ENCODE measurements around the gene NR1I2.

The NR1I2 gene

DNA sequence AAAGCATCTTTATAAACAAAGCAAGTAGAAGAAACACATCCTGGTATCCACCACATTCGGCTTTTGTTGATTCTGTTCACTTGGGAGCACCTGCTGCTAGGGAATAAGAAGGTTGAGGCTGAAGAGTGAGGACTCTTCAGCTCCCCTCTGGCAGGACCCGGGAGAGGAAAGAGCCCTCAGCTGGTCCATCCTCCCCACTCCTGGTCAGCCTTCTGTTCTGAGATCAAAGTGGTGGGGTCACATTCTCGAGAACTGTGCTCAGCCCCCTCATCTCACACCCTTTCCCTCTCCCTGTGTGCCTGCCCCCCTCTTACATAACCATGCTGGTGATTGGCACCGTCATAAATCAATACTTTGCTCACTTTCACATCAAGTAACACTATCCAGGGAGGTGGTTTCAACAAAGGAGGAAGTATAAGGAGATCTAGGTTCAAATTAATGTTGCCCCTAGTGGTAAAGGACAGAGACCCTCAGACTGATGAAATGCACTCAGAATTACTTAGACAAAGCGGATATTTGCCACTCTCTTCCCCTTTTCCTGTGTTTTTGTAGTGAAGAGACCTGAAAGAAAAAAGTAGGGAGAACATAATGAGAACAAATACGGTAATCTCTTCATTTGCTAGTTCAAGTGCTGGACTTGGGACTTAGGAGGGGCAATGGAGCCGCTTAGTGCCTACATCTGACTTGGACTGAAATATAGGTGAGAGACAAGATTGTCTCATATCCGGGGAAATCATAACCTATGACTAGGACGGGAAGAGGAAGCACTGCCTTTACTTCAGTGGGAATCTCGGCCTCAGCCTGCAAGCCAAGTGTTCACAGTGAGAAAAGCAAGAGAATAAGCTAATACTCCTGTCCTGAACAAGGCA lies at the start of gene NR1I2:
Gene NR1I2, plus strand, starts transcription at position 772 of the 869 bp plus-strand sequence.
- DNase-seq (ENCODE audit: low read depth, low spot score), result no peak

DNA sequence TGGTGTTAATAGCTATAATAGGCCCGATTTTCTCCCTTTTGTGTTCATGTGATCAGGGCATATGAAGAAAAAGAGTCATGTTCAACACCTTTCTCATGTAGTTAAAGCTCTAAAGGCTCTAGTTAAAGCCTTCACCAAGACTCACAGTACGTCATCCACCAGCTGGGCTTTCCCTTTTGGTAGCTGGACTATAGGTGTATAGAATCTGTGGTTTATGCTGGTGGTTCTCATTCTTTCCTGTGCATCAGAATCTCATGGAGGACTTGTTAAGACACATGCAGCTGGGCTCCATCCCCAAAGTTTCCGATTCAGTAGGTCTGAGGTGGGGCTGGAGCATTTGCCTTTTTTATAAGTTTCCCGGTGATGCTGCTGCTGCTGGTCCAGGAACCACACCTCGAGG lies 48.1 kb upstream of the NR1I2 start:
- DNase-seq (ENCODE audit: low read depth, low spot score), result no peak

GRCh38 chr3:119738741-119739140 lies 43.2 kb upstream of the NR1I2 start:
- DNase-seq (ENCODE audit: low read depth, low spot score), result no peak

GRCh38 chr3:119741657-119742590 lies 40.0 kb upstream of the NR1I2 start:
- no peak for DNase-seq (ENCODE audit: low read depth, low spot score)

- no peak for DNase-seq (ENCODE audit: low read depth, low spot score)
Measured at GRCh38 chr3:119743921-119744320, 38.0 kb upstream of the NR1I2 start.

GRCh38 chr3:119745942-119746341 lies 36.0 kb upstream of the NR1I2 start:
- DNase-seq (ENCODE audit: low read depth, low spot score), result no peak

- DNase-seq (ENCODE audit: low read depth, low spot score), result no peak
Measured at GRCh38 chr3:119746423-119746822, 35.5 kb upstream of the NR1I2 start.

GRCh38 chr3:119747357-119747756 lies 34.5 kb upstream of the NR1I2 start:
- DNase-seq (ENCODE audit: low read depth, low spot score), result no peak

- DNase-seq (ENCODE audit: low read depth, low spot score), result no peak
Measured at GRCh38 chr3:119748991-119749390, 32.9 kb upstream of the NR1I2 start.

DNA sequence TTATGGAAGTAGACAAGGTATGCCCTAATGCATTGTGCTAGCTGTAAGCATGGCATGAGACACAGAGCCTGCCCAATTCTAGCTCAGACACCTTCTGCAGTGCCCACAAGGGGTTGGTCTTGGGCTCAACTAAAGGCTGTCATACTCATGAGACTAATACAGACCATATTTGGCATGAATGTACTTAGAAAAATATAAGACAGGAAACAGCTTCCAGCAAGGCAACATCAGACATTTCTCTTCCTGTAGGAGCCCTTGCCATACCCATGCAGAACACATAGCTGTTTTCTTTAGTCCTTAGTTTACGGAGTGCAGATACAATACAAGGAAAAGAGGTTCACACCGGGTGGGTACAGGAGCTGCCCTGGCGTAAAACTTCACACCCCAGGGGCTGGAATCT lies 30.5 kb upstream of the NR1I2 start:
- no peak for DNase-seq (ENCODE audit: low read depth, low spot score)

DNA sequence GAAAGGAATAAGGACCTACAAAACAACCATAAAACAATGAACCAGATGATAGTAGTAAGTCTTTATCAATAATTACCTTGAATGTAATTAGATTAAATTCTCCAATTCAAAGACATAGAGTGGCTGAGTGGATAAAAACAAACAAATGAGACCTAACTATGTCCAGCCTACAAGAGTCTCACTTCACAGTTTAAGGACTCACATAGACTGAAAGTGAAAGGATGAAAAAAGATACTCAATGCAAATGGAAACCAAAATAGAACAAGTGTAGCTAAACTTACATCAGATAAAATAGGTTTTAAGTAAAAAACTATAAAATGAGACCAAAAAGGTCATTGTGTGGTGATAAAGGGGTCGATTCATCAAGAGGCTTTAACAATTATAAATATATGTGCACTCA lies 21.9 kb upstream of the NR1I2 start:
- DNase-seq (ENCODE audit: low read depth, low spot score), result no peak

DNA sequence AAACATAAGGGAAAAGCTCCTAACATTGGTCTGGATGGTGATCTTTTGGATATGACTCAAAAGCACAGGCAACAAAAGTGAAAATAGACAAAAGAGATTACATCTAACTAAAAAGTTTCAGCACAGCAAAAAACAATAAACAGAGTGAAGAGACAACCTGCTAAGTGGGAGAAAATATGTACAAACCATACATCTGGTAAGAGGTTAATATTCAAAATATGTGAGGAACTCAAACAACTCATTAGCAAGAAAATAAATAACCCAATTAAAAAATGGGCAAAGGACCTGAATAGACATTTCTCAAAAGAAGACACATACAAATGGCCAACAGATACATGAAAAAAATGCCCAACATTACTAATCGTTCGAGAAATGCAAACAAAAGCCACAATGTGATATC lies 19.0 kb upstream of the NR1I2 start:
- DNase-seq (ENCODE audit: low read depth, low spot score), result no peak

- no peak for DNase-seq (ENCODE audit: low read depth, low spot score)
Measured at GRCh38 chr3:119763466-119763865, 18.4 kb upstream of the NR1I2 start.

- no peak for DNase-seq (ENCODE audit: low read depth, low spot score)
Measured at GRCh38 chr3:119765239-119765638, 16.7 kb upstream of the NR1I2 start.

GRCh38 chr3:119767936-119768601 lies 13.8 kb upstream of the NR1I2 start:
- no peak for DNase-seq (ENCODE audit: low read depth, low spot score)

GRCh38 chr3:119768668-119769393 lies 13.1 kb upstream of the NR1I2 start:
- DNase-seq (ENCODE audit: low read depth, low spot score), result no peak

- peak; percentile 6 for DNase-seq (ENCODE audit: low read depth, low spot score)
Measured at GRCh38 chr3:119769394-119770149, 12.3 kb upstream of the NR1I2 start.

DNA sequence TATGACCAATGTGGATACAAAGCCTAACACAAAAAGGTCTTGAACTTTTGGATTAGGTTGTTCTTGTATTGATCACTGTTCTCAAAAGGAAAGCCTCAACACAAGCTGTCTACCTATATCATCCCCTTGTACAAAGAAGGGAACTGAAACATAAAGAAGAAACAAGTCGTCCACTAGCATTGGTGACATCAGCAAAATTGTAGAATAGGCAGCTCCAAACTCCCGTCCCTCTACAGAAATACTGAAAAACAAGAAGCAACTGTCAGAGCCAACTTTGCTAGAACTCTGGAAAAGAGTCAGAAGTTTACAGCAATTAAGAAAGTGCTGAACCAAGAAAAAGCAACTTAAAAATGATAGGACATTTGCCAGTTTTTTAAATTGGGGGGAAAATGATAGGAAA lies 7.5 kb upstream of the NR1I2 start:
- DNase-seq (ENCODE audit: low read depth, low spot score), result no peak

DNA sequence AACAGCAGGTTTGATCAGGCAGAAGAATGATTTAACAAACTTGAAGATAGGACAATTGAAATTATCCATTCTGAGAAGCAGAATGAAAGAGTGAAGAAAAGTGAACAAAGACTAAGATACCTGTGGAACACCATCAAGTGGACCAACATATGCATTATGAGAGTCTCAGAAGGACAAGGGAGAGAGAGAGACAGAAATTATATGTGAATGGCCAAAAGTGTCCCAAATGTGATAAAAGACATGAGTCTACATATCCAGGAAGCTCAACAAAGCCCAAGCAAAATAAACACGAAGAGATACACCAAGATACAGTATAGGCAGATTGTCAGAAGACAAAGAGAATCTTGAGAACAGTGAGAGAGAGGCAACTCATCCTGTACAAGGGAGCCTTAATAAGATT lies 5.6 kb upstream of the NR1I2 start:
- DNase-seq (ENCODE audit: low read depth, low spot score), result no peak

- no peak for DNase-seq (ENCODE audit: low read depth, low spot score)
Measured at GRCh38 chr3:119778176-119778575, 3.7 kb upstream of the NR1I2 start.

GRCh38 chr3:119778811-119779210 lies 3.1 kb upstream of the NR1I2 start:
- no peak for DNase-seq (ENCODE audit: low read depth, low spot score)
